OCI-LY7 (cell line): Measurements from ENCODE around the gene ANKRD13B. TPM values are rescaled to one million over a fixed set of nuclear protein-coding genes. Genes with fewer than 3 reads are reported as not detected.

Experiments
- BruUV-seq: library from RNA; stranded (reverse); fragments of 400-500 nt; replicated peaks from 2 replicates; lab custom pipeline; 2021; lab: Mats Ljungman, UMichigan
- CTCF ChIA-PET: fragments of 300-600 bp; sonication (Branson Sonifier 250); formaldehyde crosslinking; loops from one replicate; lab custom pipeline; 2022; ENCODE audit warnings: antibody characterized with exemption; ENCODE audit not compliant: unreplicated experiment; lab: Charles Lee
- POLR2A ChIA-PET: fragments of 300-600 bp; sonication (Branson Sonifier 250); formaldehyde crosslinking; loops from one replicate; lab custom pipeline; 2022; ENCODE audit warnings: antibody characterized with exemption; lab: Charles Lee
- DNase-seq: peaks from one replicate; pipeline ENCODE4 v3.0.0-alpha.2; 2015; ENCODE audit warnings: low spot score
- H2AFZ ChIP-seq: fragments of 200-600 bp; sonication (generic), shearing (Covaris generic); 2 replicates; pipeline ENCODE4 v1.6.1; 2014; ENCODE audit warnings: mild to moderate bottlenecking, antibody characterized with exemption, low read length, moderate library complexity
- H3K27ac ChIP-seq: fragments of 200-600 bp; sonication (generic); 2 replicates; pipeline ENCODE4 v1.5.1; 2014; ENCODE audit warnings: mixed run types, low read depth, mild to moderate bottlenecking, moderate library complexity, low read length, inconsistent platforms; ENCODE audit not compliant: poor library complexity, severe bottlenecking
- H3K36me3 ChIP-seq: fragments of 200-600 bp; sonication (generic); 2 replicates; pipeline ENCODE4 v1.6.1; 2014; ENCODE audit warnings: mild to moderate bottlenecking, antibody characterized with exemption, low read length, moderate library complexity, mixed read lengths; ENCODE audit not compliant: insufficient read depth
- H3K4me1 ChIP-seq: fragments of 200-600 bp; sonication (generic); 2 replicates; pipeline ENCODE4 v1.5.1; 2014; ENCODE audit warnings: mild to moderate bottlenecking, low read length; ENCODE audit not compliant: insufficient read depth, poor library complexity, severe bottlenecking
- H3K4me2 ChIP-seq: fragments of 200-600 bp; sonication (generic); 2 replicates; pipeline ENCODE4 v1.6.1; 2014; ENCODE audit warnings: mild to moderate bottlenecking, low read length
- H3K4me3 ChIP-seq: fragments of 200-600 bp; sonication (generic); 2 replicates; pipeline ENCODE4 v1.5.1; 2014; ENCODE audit warnings: mild to moderate bottlenecking, low read depth, low read length; ENCODE audit not compliant: poor library complexity, severe bottlenecking
- H3K79me2 ChIP-seq: fragments of 200-600 bp; sonication (generic); 2 replicates; pipeline ENCODE4 v1.6.1; 2016; ENCODE audit warnings: low read depth, mild to moderate bottlenecking, low read length, moderate library complexity, mixed read lengths; ENCODE audit not compliant: insufficient read depth
- H3K9me2 ChIP-seq: fragments of 200-600 bp; sonication (generic); 2 replicates; pipeline ENCODE4 v1.6.1; 2016; ENCODE audit warnings: mild to moderate bottlenecking, low read length, mixed read lengths; ENCODE audit not compliant: insufficient read depth
- H3K9me3 ChIP-seq: fragments of 200-600 bp; sonication (generic); 2 replicates; pipeline ENCODE4 v1.6.1; 2014; ENCODE audit warnings: mild to moderate bottlenecking, mixed run types, low read length, mixed read lengths
- H4K20me1 ChIP-seq: fragments of 200-600 bp; sonication (generic); 2 replicates; pipeline ENCODE4 v1.6.1; 2014; ENCODE audit warnings: mild to moderate bottlenecking, antibody characterized with exemption, low read length, moderate library complexity, mixed read lengths; ENCODE audit not compliant: insufficient read depth
- CTCF ChIP-seq: fragments of 200-600 bp; sonication (generic); conservative IDR thresholded peaks from 2 replicates; pipeline ENCODE4 v1.5.1; 2014; ENCODE audit warnings: mild to moderate bottlenecking, antibody characterized with exemption, low read length, moderate library complexity, mixed read lengths
- EZH2phosphoT487 ChIP-seq: fragments of 200-600 bp; sonication (generic); IDR thresholded peaks from 2 replicates; pipeline ENCODE4 v1.6.1; 2018; ENCODE audit warnings: low read depth, borderline replicate concordance, mild to moderate bottlenecking, mixed run types, antibody characterized with exemption, low read length, moderate library complexity, mixed read lengths
- intact Hi-C: fragments of 100-400 bp; cut with micrococcal nuclease; formaldehyde crosslinking; loops from one replicate; pipeline ENCODE4 v1.10.0; 2022; ENCODE audit not compliant: unreplicated experiment
- total RNA-seq, 2 experiments: library from RNA; depleted of rRNA in 1 of 2; stranded (reverse); fragments of >200 nt in 1 of 2; shearing (Covaris generic) in 1 of 2; gene quantifications; 2 replicates each; pipeline ENCODE4 v1.2.3, GENCODE V29; 2014 to 2022

The ANKRD13B gene
- total RNA-seq, 2 experiments from 2014 or later: 22.8 to 30.5 TPM

- H3K9me3 ChIP-seq: no peaks in the 10 kb centered on the region
- H3K9me2 ChIP-seq: no peaks in the 10 kb centered on the region
- H2AFZ ChIP-seq: no peak overlapping the region
- no peak for DNase-seq
- CTCF ChIA-PET: interaction anchor here (0.6 kb wide), 1 partner anchor 309 kb away, joined by 5 read pairs; no protein-coding TSS in a partner anchor
- no peaks in the 10 kb centered on the region for H3K79me2 ChIP-seq
- intact Hi-C loops: no loop called here
- POLR2A ChIA-PET: no interaction called here
- peak overlapping the region; percentile 83 for H3K4me2 ChIP-seq
- TF ChIP-seq CTCF (no peak), EZH2phosphoT487 (no peak)
- H3K27ac ChIP-seq: no peak overlapping the region
- no TSS peak for BruUV-seq
- no peaks in the 10 kb centered on the region for H4K20me1 ChIP-seq
- peak overlapping the region; percentile 68 for H3K4me3 ChIP-seq
- H3K4me1 ChIP-seq: peaks cover 24% of the 10 kb centered on the region
- H3K36me3 ChIP-seq: no peaks in the 10 kb centered on the region
These were observed 28.8 kb downstream of the ANKRD13B start for GRCh38 chr17:29621751-29622194.

- Histone ChIP-seq H3K4me1 (peaks cover 16% of the 10 kb centered on the region), H3K9me2 (no peaks in the 10 kb centered on the region), H3K4me3 (peak within 1 kb of the TSS; percentile 68), H3K27ac (peak within 1 kb of the TSS; percentile 25), H2AFZ (peak within 1 kb of the TSS; percentile 63), H3K36me3 (no peaks in the 10 kb centered on the region), H3K4me2 (peak within 1 kb of the TSS; percentile 83), H3K9me3 (no peaks in the 10 kb centered on the region), H4K20me1 (no peaks in the 10 kb centered on the region), H3K79me2 (no peaks in the 10 kb centered on the region)
- DNase-seq: peak; percentile 76
- ChIA-PET POLR2A (no interaction called here), CTCF (interaction anchor here (0.6 kb wide), 1 partner anchor 8 kb away, joined by 3 read pairs; no protein-coding TSS in a partner anchor)
- BruUV-seq: no TSS peak
- intact Hi-C loops: no loop called here
- TF ChIP-seq EZH2phosphoT487 (no peak), CTCF (no peak)
These were observed 29.7 kb downstream of the ANKRD13B start, which contains the start of gene CORO6 for GRCh38 chr17:29622337-29623282. Gene CORO6 (minus strand): TSS chr17:29622912. CDS start chr17:29621421, 1,491 bp downstream.

GRCh38 chr17:29623283-29623647 is 30.3 kb downstream of the ANKRD13B start:
- no peaks in the 10 kb centered on the region for H3K9me2 ChIP-seq
- H3K4me3 ChIP-seq: peak overlapping the region; percentile 68
- H3K36me3 ChIP-seq: no peaks in the 10 kb centered on the region
- no peaks in the 10 kb centered on the region for H3K9me3 ChIP-seq
- no TSS peak for BruUV-seq
- TF ChIP-seq EZH2phosphoT487 (no peak), CTCF (no peak)
- peak overlapping the region; percentile 83 for H3K4me2 ChIP-seq
- no peaks in the 10 kb centered on the region for H3K79me2 ChIP-seq
- H3K27ac ChIP-seq: peak overlapping the region; percentile 25
- ChIA-PET CTCF (no interaction called here), POLR2A (no interaction called here)
- no peak for DNase-seq
- intact Hi-C loops: no loop called here
- H4K20me1 ChIP-seq: no peaks in the 10 kb centered on the region
- peaks cover 9% of the 10 kb centered on the region for H3K4me1 ChIP-seq
- peak overlapping the region; percentile 63 for H2AFZ ChIP-seq
